ENCODE data around the gene IDE. TPM values are rescaled to one million over a fixed set of nuclear protein-coding genes. Genes with fewer than 3 reads are reported as not detected.

The IDE gene
- total and polyA plus RNA-seq, 2 donors (not counting 3 experiments of a cell fraction or from before 2014, with no cell fraction given): 10.7 to 52.6 TPM

GRCh38 chr10:92483539-92483938 lies 90.4 kb downstream of the IDE start:
- ChIA-PET CTCF (no interaction called here), POLR2A (no interaction called here)
- H3K9me1 ChIP-seq (replicated peaks; ENCODE audit: control insufficient read depth, extremely low read depth, insufficient read depth, low read length): no peaks in the 10 kb centered on the region
- intact Hi-C loops (cut with micrococcal nuclease): no loop called here
- FAIRE-seq (no peak), DNase-seq (ENCODE audit: low read depth, low spot score) (no peak)
- TF ChIP-seq MAX (IDR thresholded peaks at IDR 0.05; ENCODE audit: insufficient read depth, insufficient read length) (no peak), EZH2 (IDR thresholded peaks at IDR 0.05; ENCODE audit: borderline replicate concordance, low read depth, low read length, severe bottlenecking) (no peak), MYC (IDR thresholded peaks at IDR 0.05; ENCODE audit: low read depth, low read length) (no peak), FOS (IDR thresholded peaks at IDR 0.05; ENCODE audit: borderline replicate concordance, insufficient read depth, low read length) (no peak), CTCF (IDR thresholded peaks at IDR 0.05; ENCODE audit: extremely low read depth in 1 of 2, insufficient read depth in 1 of 2, low read depth in 1 of 2, low read length in 2 of 2) (no peak), JUN (IDR thresholded peaks at IDR 0.05; ENCODE audit: borderline replicate concordance, insufficient read depth, insufficient read length, low read depth) (no peak), POLR2A (IDR thresholded peaks at IDR 0.05; ENCODE audit: low read depth, low read length) (no peak), POLR2AphosphoS5 (IDR thresholded peaks at IDR 0.05; ENCODE audit: insufficient read depth, low read depth, low read length) (no peak), GATA2 (IDR thresholded peaks at IDR 0.05; ENCODE audit: insufficient read depth, insufficient read length, low read depth, low read length) (no peak)
- no peaks in the 10 kb centered on the region for H4K20me1 ChIP-seq (replicated peaks; ENCODE audit: control insufficient read depth, extremely low read depth, insufficient read depth, low read length)
- BruUV-seq (replicated peaks): no TSS peak
- no peak overlapping the region for H3K27ac ChIP-seq (ENCODE audit: insufficient read depth, low read depth, low read length)
- no peaks in the 10 kb centered on the region for H3K27me3 ChIP-seq (ENCODE audit: control insufficient read depth in 2 of 2, insufficient read depth in 2 of 2, low read length in 2 of 2)
- no peaks in the 10 kb centered on the region for H3K79me2 ChIP-seq (ENCODE audit: control insufficient read depth, insufficient read depth, low read length)
- H3K9ac ChIP-seq (replicated peaks; ENCODE audit: extremely low read depth, insufficient read depth, low read length): no peak overlapping the region
- H3K4me2 ChIP-seq (ENCODE audit: insufficient read depth, low read length): no peak overlapping the region
- H3K4me1 ChIP-seq (ENCODE audit: control insufficient read depth, extremely low read depth, insufficient read depth, low read length): no peaks in the 10 kb centered on the region
- peaks cover 9 to 31% of the 10 kb centered on the region in 2 experiments for H3K36me3 ChIP-seq (ENCODE audit: control insufficient read depth in 2 of 2, extremely low read depth in 1 of 2, insufficient read depth in 2 of 2, low read length in 2 of 2)
- dilution Hi-C loops (cut with MboI; ENCODE audit: extremely low pct_ligation_motif_present, low sequenced_read_pairs): no loop called here
- no peak overlapping the region for H3K4me3 ChIP-seq (replicated peaks in 1 of 3; ENCODE audit: insufficient read depth in 1 of 3, low read depth in 1 of 3, low read length in 3 of 3)
- no peak overlapping the region for H2AFZ ChIP-seq (ENCODE audit: low read depth, low read length)
- no peaks in the 10 kb centered on the region for H3K9me3 ChIP-seq (replicated peaks; ENCODE audit: control insufficient read depth, insufficient read depth, low read length)
